Measurements from ENCODE around the gene DIS3L.
"Not testable (repeated sequence)": the region's sequence is repeated elsewhere in the genome, so short reads cannot be mapped to it uniquely, and the experiment has no call there.

Gene DIS3L

GRCh38 chr15:66293419-66294156 is at the start of gene DIS3L:
Gene DIS3L, plus strand, starts transcription at chr15:66293568. Its CDS starts 29 bp downstream, at chr15:66293597.
- no peak for FAIRE-seq

GRCh38 chr15:66245832-66246231 is 47.5 kb upstream of the DIS3L start:
- not testable (repeated sequence) for FAIRE-seq

GRCh38 chr15:66246937-66247336 is 46.4 kb upstream of the DIS3L start:
- FAIRE-seq, result no peak

- FAIRE-seq, result no peak
Measured at GRCh38 chr15:66249605-66250174, 43.7 kb upstream of the DIS3L start.

GRCh38 chr15:66251065-66251789 is 42.1 kb upstream of the DIS3L start:
- no peak for FAIRE-seq

- no peak for FAIRE-seq
Measured at GRCh38 chr15:66251790-66252684, 41.3 kb upstream of the DIS3L start.

GRCh38 chr15:66252685-66253417 is 40.5 kb upstream of the DIS3L start:
- FAIRE-seq, result no peak

- no peak for FAIRE-seq
Measured at GRCh38 chr15:66253418-66254088, 39.8 kb upstream of the DIS3L start, which contains the start of gene MEGF11. Gene MEGF11, minus strand, starts transcription at chr15:66253750. Its CDS starts 125,347 bp downstream, at chr15:66128403.

- no peak for FAIRE-seq
Measured at GRCh38 chr15:66254089-66254950, 39.0 kb upstream of the DIS3L start.

GRCh38 chr15:66254951-66255676 is 38.3 kb upstream of the DIS3L start:
- no peak for FAIRE-seq

- no peak for FAIRE-seq
Measured at GRCh38 chr15:66256692-66257091, 36.7 kb upstream of the DIS3L start.

GRCh38 chr15:66261056-66261455 is 32.3 kb upstream of the DIS3L start:
- FAIRE-seq, result no peak

- not testable (repeated sequence) for FAIRE-seq
Measured at GRCh38 chr15:66262837-66263236, 30.5 kb upstream of the DIS3L start.

GRCh38 chr15:66264859-66265513 is 28.4 kb upstream of the DIS3L start:
- FAIRE-seq, result no peak

GRCh38 chr15:66269326-66270090 is 23.9 kb upstream of the DIS3L start:
- no peak for FAIRE-seq

- FAIRE-seq, result no peak
Measured at GRCh38 chr15:66270932-66271331, 22.4 kb upstream of the DIS3L start.

- FAIRE-seq, result no peak
Measured at GRCh38 chr15:66275352-66275751, 18.0 kb upstream of the DIS3L start.

- FAIRE-seq, result no peak
Measured at GRCh38 chr15:66276546-66276945, 16.8 kb upstream of the DIS3L start.
